ENCODE results near the gene CALN1.
A peak's percentile ranks its signal among the peaks of the same experiment; 100 is the strongest.

CALN1 gene

GRCh38 chr7:72098807-72099580 lies 313.1 kb downstream of the CALN1 start:
- Histone ChIP-seq H3K27me3 (no peaks in the 10 kb centered on the region), H3K4me3 (ENCODE audit: low read depth, low read length) (peak overlapping the region; percentile 38), H3K9me3 (no peaks in the 10 kb centered on the region; the same call in 1 of the 2 replicates), H3K4me1 (peaks cover 21% of the 10 kb centered on the region), H3K36me3 (no peaks in the 10 kb centered on the region)
- DNase-seq = peak; percentile 97
- TF ChIP-seq CTCF (IDR thresholded peaks at IDR 0.05; ENCODE audit: low read depth, low read length) = no peak

- Histone ChIP-seq H3K36me3 (no peaks in the 10 kb centered on the region), H3K4me3 (ENCODE audit: low read depth, low read length) (no peak overlapping the region), H3K27me3 (no peaks in the 10 kb centered on the region), H3K9me3 (no peaks in the 10 kb centered on the region; the same call in 1 of the 2 replicates), H3K4me1 (peaks cover 21% of the 10 kb centered on the region)
- no peak for TF ChIP-seq CTCF (IDR thresholded peaks at IDR 0.05; ENCODE audit: low read depth, low read length)
- no peak for DNase-seq
Measured at GRCh38 chr7:72097226-72097625, 314.9 kb downstream of the CALN1 start.

GRCh38 chr7:72092769-72093168 lies 319.4 kb downstream of the CALN1 start:
- DNase-seq = no peak
- no peaks in the 10 kb centered on the region for H3K27me3 ChIP-seq
- no peak for TF ChIP-seq CTCF (IDR thresholded peaks at IDR 0.05; ENCODE audit: low read depth, low read length)
- H3K4me3 ChIP-seq (ENCODE audit: low read depth, low read length) = no peak overlapping the region
- H3K36me3 ChIP-seq = no peaks in the 10 kb centered on the region
- H3K4me1 ChIP-seq = peaks cover 3% of the 10 kb centered on the region; the same call in 1 of the 2 replicates
- no peaks in the 10 kb centered on the region for H3K9me3 ChIP-seq

GRCh38 chr7:72087926-72088325 lies 324.2 kb downstream of the CALN1 start:
- no peaks in the 10 kb centered on the region for H3K4me1 ChIP-seq
- no peak for DNase-seq
- no peaks in the 10 kb centered on the region for H3K36me3 ChIP-seq
- no peaks in the 10 kb centered on the region for H3K27me3 ChIP-seq
- no peak for TF ChIP-seq CTCF (IDR thresholded peaks at IDR 0.05; ENCODE audit: low read depth, low read length)
- H3K4me3 ChIP-seq (ENCODE audit: low read depth, low read length) = no peak overlapping the region
- no peaks in the 10 kb centered on the region for H3K9me3 ChIP-seq

- TF ChIP-seq CTCF (IDR thresholded peaks at IDR 0.05; ENCODE audit: low read depth, low read length) = no peak
- H3K9me3 ChIP-seq = no peaks in the 10 kb centered on the region
- DNase-seq = no peak
- no peaks in the 10 kb centered on the region for H3K27me3 ChIP-seq
- no peaks in the 10 kb centered on the region for H3K36me3 ChIP-seq
- H3K4me3 ChIP-seq (ENCODE audit: low read depth, low read length) = no peak overlapping the region
- H3K4me1 ChIP-seq = no peaks in the 10 kb centered on the region
Measured at GRCh38 chr7:72080865-72081510, 331.1 kb downstream of the CALN1 start.

GRCh38 chr7:72080341-72080766 lies 331.8 kb downstream of the CALN1 start:
- no peak for DNase-seq
- Histone ChIP-seq H3K9me3 (no peaks in the 10 kb centered on the region; the same call in 1 of the 2 replicates), H3K4me3 (ENCODE audit: low read depth, low read length) (no peak overlapping the region), H3K27me3 (no peaks in the 10 kb centered on the region), H3K4me1 (no peaks in the 10 kb centered on the region), H3K36me3 (no peaks in the 10 kb centered on the region)
- TF ChIP-seq CTCF (IDR thresholded peaks at IDR 0.05; ENCODE audit: low read depth, low read length) = no peak
